CD4-positive, alpha-beta T cell (primary cell): ENCODE results near the gene PCDH12. TPM values are rescaled to one million over a fixed set of nuclear protein-coding genes. Genes with fewer than 3 reads are reported as not detected.

Experiments
- ATAC-seq: fragments of 200-7000 bp; cut with Tn5 transposase; one replicate; pipeline ENCODE4 v1.10.0; 2022; ENCODE audit warnings: mild to moderate bottlenecking; ENCODE audit not compliant: poor library complexity
- CTCF ChIA-PET: fragments of 350-600 bp; sonication (Branson Sonifier 250); formaldehyde crosslinking; loops from one replicate; lab custom pipeline; 2021; ENCODE audit warnings: antibody characterized with exemption, inconsistent platforms; lab: Charles Lee
- POLR2A ChIA-PET: fragments of 350-600 bp; sonication (Branson Sonifier 250); formaldehyde crosslinking; loops from one replicate; lab custom pipeline; 2021; ENCODE audit warnings: antibody characterized with exemption, inconsistent platforms; lab: Charles Lee
- DNase-seq, 14 experiments: peaks; one replicate each; pipeline ENCODE4 v3.0.0-alpha.2; 2013 to 2020; ENCODE audit warnings: mixed read lengths in 2 of 14
- H3K27ac ChIP-seq, 2 donors: one replicate each; pipeline versions ENCODE4 v1.5.1 to v1.7.0; 2013; ENCODE audit warnings: low read length in 2 of 2, low read depth in 1 of 2, mild to moderate bottlenecking in 1 of 2
- H3K27me3 ChIP-seq, 2 experiments: 1 replicate in 1 of 2; 2 replicates in 1 of 2; pipeline versions ENCODE4 v1.6.1 to v1.7.0; 2013; ENCODE audit warnings: low read length in 2 of 2, control low read depth in 1 of 2, mild to moderate bottlenecking in 1 of 2, moderate library complexity in 1 of 2; ENCODE audit not compliant: insufficient read depth in 2 of 2, control insufficient read depth in 1 of 2
- H3K36me3 ChIP-seq: one replicate; pipeline ENCODE4 v1.6.1; 2013; ENCODE audit warnings: low read length, control low read depth; ENCODE audit not compliant: insufficient read depth
- H3K4me1 ChIP-seq: one replicate; pipeline ENCODE4 v1.6.1; 2013; ENCODE audit warnings: low read length, control low read depth; ENCODE audit not compliant: insufficient read depth
- H3K4me3 ChIP-seq: one replicate; pipeline ENCODE4 v1.5.1; 2013; ENCODE audit warnings: mild to moderate bottlenecking, low read length, moderate library complexity
- H3K9me3 ChIP-seq, 2 experiments: 1 replicate in 1 of 2; 2 replicates in 1 of 2; pipeline versions ENCODE4 v1.6.1 to v1.7.0; 2013; ENCODE audit warnings: low read length in 2 of 2, mild to moderate bottlenecking in 2 of 2, control low read depth in 1 of 2, moderate library complexity in 1 of 2; ENCODE audit not compliant: control insufficient read depth in 1 of 2, insufficient read depth in 1 of 2
- H3K27ac Mint-ChIP-seq: one replicate; pipeline ENCODE4 v1.8.0; 2020; ENCODE audit warnings: mixed read lengths
- H3K27me3 Mint-ChIP-seq: one replicate; pipeline ENCODE4 v1.8.0; 2021; ENCODE audit warnings: mixed read lengths
- H3K36me3 Mint-ChIP-seq: one replicate; pipeline ENCODE4 v1.8.0; 2021; ENCODE audit warnings: low read depth, mixed read lengths
- H3K4me1 Mint-ChIP-seq: one replicate; pipeline ENCODE4 v1.8.0; 2021; ENCODE audit warnings: low read depth, mixed read lengths
- H3K4me3 Mint-ChIP-seq: one replicate; pipeline ENCODE4 v1.8.0; 2020; ENCODE audit warnings: mild to moderate bottlenecking, mixed read lengths
- H3K9me3 Mint-ChIP-seq: one replicate; pipeline ENCODE4 v1.8.0; 2020; ENCODE audit warnings: mixed read lengths
- CTCF ChIP-seq: fragments of 200-600 bp; IDR thresholded peaks from one replicate; pipeline ENCODE4 v1.8.0; 2022; ENCODE audit warnings: antibody characterized with exemption, mild to moderate bottlenecking
- intact Hi-C, 2 experiments: fragments of 100-400 bp; cut with DNase I in 1 of 2; cut with micrococcal nuclease in 1 of 2; formaldehyde crosslinking; loops; one replicate each; pipeline versions ENCODE4 v1.15.1 to v1.9.0; 2023 to 2025; cut with DNase I, micrococcal nuclease
- total RNA-seq, 174 experiments: library from RNA in 2 of 174; stranded (reverse) in 2 of 174; gene quantifications; one replicate each; pipeline ENCODE4 v1.2.3 and lab custom pipeline; 2021 to 2026

Gene PCDH12
- total RNA-seq, 2 experiments from 2014 or later, result not detected

- Mint-ChIP-seq H3K4me3 (peak overlapping the region; percentile 51), H3K27me3 (no peaks in the 10 kb centered on the region), H3K36me3 (peaks cover 2% of the 10 kb centered on the region), H3K27ac (no peak overlapping the region), H3K4me1 (peaks cover 16% of the 10 kb centered on the region), H3K9me3 (no peaks in the 10 kb centered on the region)
- TF ChIP-seq CTCF, result peak; percentile 39
- no peaks in the 10 kb centered on the region for H3K9me3 ChIP-seq
- ATAC-seq, result peak; percentile 83
- peaks cover 7% of the 10 kb centered on the region for H3K4me1 ChIP-seq
- no peaks in the 10 kb centered on the region for H3K27me3 ChIP-seq
- ChIA-PET CTCF (no interaction called here), POLR2A (interaction anchor here (0.8 to 0.9 kb wide), 2 partner anchors 9 to 73 kb away, joined by 3 read pairs; no protein-coding TSS in a partner anchor)
- peak in 4 of 14 experiments; percentile 19 to 50 (median 42) for DNase-seq
- no peaks in the 10 kb centered on the region for H3K36me3 ChIP-seq
- intact Hi-C loops, result no loop called here
- no peak overlapping the region for H3K4me3 ChIP-seq
- H3K27ac ChIP-seq, result no peak overlapping the region
These were observed 6.6 kb downstream of the PCDH12 start for GRCh38 chr5:141951332-141951781.

DNA sequence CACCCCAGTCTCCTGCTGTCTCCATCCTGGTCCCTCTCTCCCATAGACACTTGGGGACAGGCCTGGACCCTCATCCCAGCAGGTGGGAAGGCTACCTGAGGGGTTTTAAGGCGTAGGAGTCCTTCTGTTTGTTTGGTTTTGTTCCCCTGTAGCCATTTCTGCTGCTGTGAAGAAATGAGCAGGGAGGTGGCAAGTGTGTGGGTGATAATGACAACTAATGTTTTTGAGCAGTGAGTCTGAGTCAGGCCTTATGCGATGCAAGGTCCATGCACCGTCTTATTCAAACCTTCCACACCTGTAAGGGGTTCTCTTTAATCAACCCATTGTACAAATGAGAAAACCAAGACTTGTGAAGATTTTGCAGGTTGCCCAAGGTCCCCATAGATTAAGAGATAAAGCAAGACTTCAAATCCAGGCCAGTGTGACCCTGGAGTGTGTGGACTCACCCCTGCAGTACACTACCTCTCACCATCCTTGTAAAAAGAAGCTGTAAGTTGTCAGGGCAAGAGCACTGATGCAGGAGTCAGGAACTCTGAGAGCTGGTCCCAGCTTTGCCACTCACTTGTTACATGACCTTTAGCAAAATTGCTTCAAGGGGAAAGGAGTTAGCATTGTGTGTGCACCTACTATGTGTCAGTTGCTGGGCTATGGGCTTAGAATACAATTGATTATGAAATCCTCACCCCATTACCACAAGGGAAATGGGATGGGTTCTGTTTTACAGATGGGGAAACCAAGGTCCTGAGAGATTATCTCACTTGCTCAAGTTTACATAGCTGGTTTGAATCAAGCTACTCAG is 7.6 kb downstream of the PCDH12 start:
- DNase-seq, result no peak
- no peaks in the 10 kb centered on the region for H3K27me3 Mint-ChIP-seq
- no peaks in the 10 kb centered on the region for H3K9me3 Mint-ChIP-seq

DNA sequence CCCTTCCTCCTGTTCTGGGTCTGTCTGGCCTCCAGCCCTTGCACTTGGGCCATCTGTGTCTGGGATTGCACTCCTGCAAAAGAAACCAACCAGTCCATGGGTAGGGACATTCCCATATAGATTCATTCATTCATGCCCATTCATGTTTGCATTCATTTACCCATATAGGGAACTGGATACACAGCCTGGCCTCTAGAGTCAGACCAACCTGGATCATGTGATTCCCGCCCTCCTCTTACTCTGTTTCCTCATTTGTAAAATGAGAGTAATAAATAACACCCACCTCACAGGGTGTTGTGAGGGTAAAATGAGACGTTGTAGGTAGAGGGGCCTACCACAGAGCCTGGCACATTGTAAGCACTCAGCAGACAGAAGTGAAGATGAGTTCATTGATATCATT is 8.5 kb downstream of the PCDH12 start:
- ChIA-PET POLR2A (no interaction called here), CTCF (interaction anchor here (0.5 kb wide), 1 partner anchor 369 kb away, joined by 3 read pairs; no protein-coding TSS in a partner anchor)
- no peaks in the 10 kb centered on the region for H3K9me3 Mint-ChIP-seq
- Histone ChIP-seq H3K27ac (no peak overlapping the region), H3K4me1 (peaks cover 7% of the 10 kb centered on the region), H3K27me3 (no peaks in the 10 kb centered on the region), H3K4me3 (no peak overlapping the region), H3K36me3 (no peaks in the 10 kb centered on the region), H3K9me3 (no peaks in the 10 kb centered on the region)
- ATAC-seq (no peak), DNase-seq (no peak)
- H3K27me3 Mint-ChIP-seq, result no peaks in the 10 kb centered on the region
- no peaks in the 10 kb centered on the region for H3K36me3 Mint-ChIP-seq
- H3K4me1 Mint-ChIP-seq, result peaks cover 14% of the 10 kb centered on the region
- TF ChIP-seq CTCF, result no peak
- no peak overlapping the region for H3K4me3 Mint-ChIP-seq
- H3K27ac Mint-ChIP-seq, result no peak overlapping the region
- intact Hi-C loops, result no loop called here

More for the DNA sequence above, 7.6 kb downstream of the PCDH12 start:
- no peak overlapping the region for H3K4me3 Mint-ChIP-seq
- no peak overlapping the region for H3K27ac Mint-ChIP-seq
- Histone ChIP-seq H3K27ac (no peak overlapping the region), H3K36me3 (no peaks in the 10 kb centered on the region), H3K4me3 (no peak overlapping the region), H3K27me3 (no peaks in the 10 kb centered on the region), H3K9me3 (no peaks in the 10 kb centered on the region), H3K4me1 (peaks cover 7% of the 10 kb centered on the region)
- TF ChIP-seq CTCF, result no peak
- intact Hi-C loops, result no loop called here
- H3K36me3 Mint-ChIP-seq, result no peaks in the 10 kb centered on the region
- peaks cover 15% of the 10 kb centered on the region for H3K4me1 Mint-ChIP-seq
- ChIA-PET CTCF (no interaction called here), POLR2A (interaction anchor here (0.8 to 0.9 kb wide), 2 partner anchors 10 to 72 kb away, joined by 3 read pairs; no protein-coding TSS in a partner anchor)
- no peak for ATAC-seq
